ENCODE results near the gene NUDT4B.
"Not testable (repeated sequence)": the region's sequence is repeated elsewhere in the genome, so short reads cannot be mapped to it uniquely, and the experiment has no call there.

NUDT4B gene

GRCh38 chr1:148748563-148749334 is at the start of gene NUDT4B:
TSS of gene NUDT4B (plus strand) at chr1:148748774. CDS start at chr1:148748953, 179 bp downstream.
- DNase-seq (ENCODE audit: low read depth in 3 of 3, low spot score in 1 of 3): not testable (repeated sequence)

GRCh38 chr1:148699357-148699756 is 49.2 kb upstream of the NUDT4B start:
- not testable (repeated sequence) for DNase-seq (ENCODE audit: low read depth in 3 of 3, low spot score in 1 of 3)

GRCh38 chr1:148702242-148702641 is 46.3 kb upstream of the NUDT4B start:
- not testable (repeated sequence) for DNase-seq (ENCODE audit: low read depth in 3 of 3, low spot score in 1 of 3)

- DNase-seq (ENCODE audit: low read depth in 3 of 3, low spot score in 1 of 3): not testable (repeated sequence)
Observed at GRCh38 chr1:148703973-148704591, 44.5 kb upstream of the NUDT4B start.

- DNase-seq (ENCODE audit: low read depth in 3 of 3, low spot score in 1 of 3): not testable (repeated sequence)
Observed at GRCh38 chr1:148705316-148705948, 43.1 kb upstream of the NUDT4B start.

- DNase-seq (ENCODE audit: low read depth in 3 of 3, low spot score in 1 of 3): not testable (repeated sequence)
Observed at GRCh38 chr1:148708779-148709333, 39.7 kb upstream of the NUDT4B start.

- not testable (repeated sequence) for DNase-seq (ENCODE audit: low read depth in 3 of 3, low spot score in 1 of 3)
Observed at GRCh38 chr1:148710772-148711523, 37.6 kb upstream of the NUDT4B start.

GRCh38 chr1:148712353-148712752 is 36.2 kb upstream of the NUDT4B start:
- DNase-seq (ENCODE audit: low read depth in 3 of 3, low spot score in 1 of 3): not testable (repeated sequence)

- not testable (repeated sequence) for DNase-seq (ENCODE audit: low read depth in 3 of 3, low spot score in 1 of 3)
Observed at GRCh38 chr1:148715518-148715917, 33.1 kb upstream of the NUDT4B start.

- DNase-seq (ENCODE audit: low read depth in 3 of 3, low spot score in 1 of 3): not testable (repeated sequence)
Observed at GRCh38 chr1:148716966-148717520, 31.5 kb upstream of the NUDT4B start.

- DNase-seq (ENCODE audit: low read depth in 3 of 3, low spot score in 1 of 3): not testable (repeated sequence)
Observed at GRCh38 chr1:148720918-148721317, 27.7 kb upstream of the NUDT4B start.

GRCh38 chr1:148722758-148723157 is 25.8 kb upstream of the NUDT4B start:
- DNase-seq (ENCODE audit: low read depth in 3 of 3, low spot score in 1 of 3): not testable (repeated sequence)

GRCh38 chr1:148723515-148723914 is 25.1 kb upstream of the NUDT4B start:
- not testable (repeated sequence) for DNase-seq (ENCODE audit: low read depth in 3 of 3, low spot score in 1 of 3)

GRCh38 chr1:148724872-148725271 is 23.7 kb upstream of the NUDT4B start:
- DNase-seq (ENCODE audit: low read depth in 3 of 3, low spot score in 1 of 3): not testable (repeated sequence)

- DNase-seq (ENCODE audit: low read depth in 3 of 3, low spot score in 1 of 3): not testable (repeated sequence)
Observed at GRCh38 chr1:148727862-148728261, 20.7 kb upstream of the NUDT4B start.

GRCh38 chr1:148729128-148729527 is 19.4 kb upstream of the NUDT4B start:
- DNase-seq (ENCODE audit: low read depth in 3 of 3, low spot score in 1 of 3): not testable (repeated sequence)

GRCh38 chr1:148729541-148729940 is 19.0 kb upstream of the NUDT4B start:
- DNase-seq (ENCODE audit: low read depth in 3 of 3, low spot score in 1 of 3): not testable (repeated sequence)

- DNase-seq (ENCODE audit: low read depth in 3 of 3, low spot score in 1 of 3): not testable (repeated sequence)
Observed at GRCh38 chr1:148732277-148732676, 16.3 kb upstream of the NUDT4B start.

GRCh38 chr1:148733585-148734310 is 14.8 kb upstream of the NUDT4B start:
- DNase-seq (ENCODE audit: low read depth in 3 of 3, low spot score in 1 of 3): not testable (repeated sequence)

GRCh38 chr1:148734311-148734662 is 14.3 kb upstream of the NUDT4B start:
- not testable (repeated sequence) for DNase-seq (ENCODE audit: low read depth in 3 of 3, low spot score in 1 of 3)
